ENCODE measurements around the gene CYP2U1. TPM values are rescaled to one million over a fixed set of nuclear protein-coding genes. Genes with fewer than 3 reads are reported as not detected.
A peak's percentile ranks its signal among the peaks of the same experiment; 100 is the strongest.

Gene CYP2U1
- total and polyA plus RNA-seq, 9 of the 15 experiments (the other 6 are each of a cell fraction or from before 2014, with no cell fraction given), result 0.03 to 0.15 (median 0.07) TPM

GRCh38 chr4:108001540-108002135 lies 70.3 kb downstream of the CYP2U1 start:
- Histone ChIP-seq H3K4me3 (no peak overlapping the region), H3K9ac (ENCODE audit: insufficient read depth in 1 of 2, low read depth in 2 of 2, low read length in 2 of 2) (no peak overlapping the region), H2AFZ (ENCODE audit: low read depth, low read length) (no peak overlapping the region), H3K36me3 (ENCODE audit: control insufficient read depth, insufficient read depth, low read length) (peaks cover 26% of the 10 kb centered on the region), H3K4me1 (replicated peaks in 1 of 2; ENCODE audit: control insufficient read depth in 2 of 2, insufficient read depth in 2 of 2, low read length in 2 of 2) (peaks cover 0 to 38% of the 10 kb centered on the region in 2 experiments; a peak in 3 of 5 replicates), H3K9me3 (replicated peaks; ENCODE audit: control insufficient read depth, insufficient read depth, low read depth, low read length) (no peaks in the 10 kb centered on the region), H4K20me1 (replicated peaks; ENCODE audit: control insufficient read depth, insufficient read depth, low read length) (no peaks in the 10 kb centered on the region), H3K79me2 (ENCODE audit: control insufficient read depth, insufficient read depth, low read length) (peaks cover 23% of the 10 kb centered on the region; the same call in 2 of the 3 replicates), H3K27me3 (ENCODE audit: control insufficient read depth in 2 of 2, insufficient read depth in 2 of 2, low read length in 2 of 2) (no peaks in the 10 kb centered on the region), H3K27ac (ENCODE audit: extremely low read depth, low read depth, low read length) (no peak overlapping the region), H3K4me2 (ENCODE audit: insufficient read depth, low read length) (no peak overlapping the region), H3K9me1 (ENCODE audit: control insufficient read depth, insufficient read depth, low read length) (no peaks in the 10 kb centered on the region)
- ChIA-PET CTCF (ENCODE audit: low intra/inter-chr PET ratio) (no interaction called here), POLR2A (interaction anchor here (1.1 kb wide), 1 partner anchor 12 kb away, joined by 3 read pairs; no protein-coding TSS in a partner anchor)
- in situ Hi-C loops (cut with MboI), result no loop called here
- FAIRE-seq (no peak), DNase-seq (ENCODE audit: extremely low read depth in 1 of 4, low spot score in 3 of 4) (no peak), ATAC-seq (peak; percentile 59)
- BruUV-seq (replicated peaks), result no TSS peak
- 44% methylated on average over 3 of the region's 3 CpGs for WGBS (ENCODE audit: insufficient coverage, low coverage, missing lambda C conversion rate)
- intact Hi-C loops (cut with micrococcal nuclease), result no loop called here
- TF ChIP-seq ZNF695 (CRISPR knock-in tag; IDR thresholded peaks at IDR 0.05) (no peak), MAFG (tag; conservative IDR thresholded peaks at IDR 0.05) (peak; percentile 25; the same call in 1 of the 2 replicates), ELF4 (CRISPR knock-in tag; IDR thresholded peaks at IDR 0.05) (no peak), MEIS2 (IDR thresholded peaks at IDR 0.05; ENCODE audit: partially characterized antibody) (peak; percentile 37), FUS (optimal IDR thresholded peaks at IDR 0.05; ENCODE audit: low read depth, low read length) (no peak), ZNF668 (CRISPR knock-in tag; IDR thresholded peaks at IDR 0.05) (no peak), ZNF12 (CRISPR knock-in tag; IDR thresholded peaks at IDR 0.05) (no peak), L3MBTL2 (IDR thresholded peaks at IDR 0.05) (peak; percentile 70), ARHGAP35 (IDR thresholded peaks at IDR 0.05; ENCODE audit: partially characterized antibody) (no peak), PHF21A (IDR thresholded peaks at IDR 0.05; ENCODE audit: borderline replicate concordance, low read depth) (no peak), POLR2AphosphoS2 (IDR thresholded peaks at IDR 0.05; ENCODE audit: low read length) (no peak), JUN (IDR thresholded peaks at IDR 0.05; ENCODE audit: borderline replicate concordance, low read depth, low read length) (0 out of 2 replicates have a peak, but pooled peaks have one; percentile 14), JUN (CRISPR knock-in tag; IDR thresholded peaks at IDR 0.05; ENCODE audit: borderline replicate concordance) (no peak), CLOCK (CRISPR knock-in tag; IDR thresholded peaks at IDR 0.05; ENCODE audit: borderline replicate concordance) (no peak), ZNF121 (CRISPR knock-in tag; conservative IDR thresholded peaks at IDR 0.05) (no peak), ZFPM2 (CRISPR knock-in tag; IDR thresholded peaks at IDR 0.05) (no peak)
- TF ChIP-seq, protein P1, sequence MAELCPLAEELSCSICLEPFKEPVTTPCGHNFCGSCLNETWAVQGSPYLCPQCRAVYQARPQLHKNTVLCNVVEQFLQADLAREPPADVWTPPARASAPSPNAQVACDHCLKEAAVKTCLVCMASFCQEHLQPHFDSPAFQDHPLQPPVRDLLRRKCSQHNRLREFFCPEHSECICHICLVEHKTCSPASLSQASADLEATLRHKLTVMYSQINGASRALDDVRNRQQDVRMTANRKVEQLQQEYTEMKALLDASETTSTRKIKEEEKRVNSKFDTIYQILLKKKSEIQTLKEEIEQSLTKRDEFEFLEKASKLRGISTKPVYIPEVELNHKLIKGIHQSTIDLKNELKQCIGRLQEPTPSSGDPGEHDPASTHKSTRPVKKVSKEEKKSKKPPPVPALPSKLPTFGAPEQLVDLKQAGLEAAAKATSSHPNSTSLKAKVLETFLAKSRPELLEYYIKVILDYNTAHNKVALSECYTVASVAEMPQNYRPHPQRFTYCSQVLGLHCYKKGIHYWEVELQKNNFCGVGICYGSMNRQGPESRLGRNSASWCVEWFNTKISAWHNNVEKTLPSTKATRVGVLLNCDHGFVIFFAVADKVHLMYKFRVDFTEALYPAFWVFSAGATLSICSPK (IDR thresholded peaks at IDR 0.05; ENCODE audit: borderline replicate concordance), result no peak
- TF ChIP-seq, protein P2, sequence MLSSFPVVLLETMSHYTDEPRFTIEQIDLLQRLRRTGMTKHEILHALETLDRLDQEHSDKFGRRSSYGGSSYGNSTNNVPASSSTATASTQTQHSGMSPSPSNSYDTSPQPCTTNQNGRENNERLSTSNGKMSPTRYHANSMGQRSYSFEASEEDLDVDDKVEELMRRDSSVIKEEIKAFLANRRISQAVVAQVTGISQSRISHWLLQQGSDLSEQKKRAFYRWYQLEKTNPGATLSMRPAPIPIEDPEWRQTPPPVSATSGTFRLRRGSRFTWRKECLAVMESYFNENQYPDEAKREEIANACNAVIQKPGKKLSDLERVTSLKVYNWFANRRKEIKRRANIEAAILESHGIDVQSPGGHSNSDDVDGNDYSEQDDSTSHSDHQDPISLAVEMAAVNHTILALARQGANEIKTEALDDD (IDR thresholded peaks at IDR 0.05), result peak; percentile 74; the same call in 1 of the 2 replicates
